SW 1271 (cell line): ENCODE results near the gene PAX5.

Source experiments
- DNase-seq, 2 experiments: peaks; one replicate each; lab custom pipeline; 2025; lab: John Stamatoyannopoulos, UW

The PAX5 gene

DNA sequence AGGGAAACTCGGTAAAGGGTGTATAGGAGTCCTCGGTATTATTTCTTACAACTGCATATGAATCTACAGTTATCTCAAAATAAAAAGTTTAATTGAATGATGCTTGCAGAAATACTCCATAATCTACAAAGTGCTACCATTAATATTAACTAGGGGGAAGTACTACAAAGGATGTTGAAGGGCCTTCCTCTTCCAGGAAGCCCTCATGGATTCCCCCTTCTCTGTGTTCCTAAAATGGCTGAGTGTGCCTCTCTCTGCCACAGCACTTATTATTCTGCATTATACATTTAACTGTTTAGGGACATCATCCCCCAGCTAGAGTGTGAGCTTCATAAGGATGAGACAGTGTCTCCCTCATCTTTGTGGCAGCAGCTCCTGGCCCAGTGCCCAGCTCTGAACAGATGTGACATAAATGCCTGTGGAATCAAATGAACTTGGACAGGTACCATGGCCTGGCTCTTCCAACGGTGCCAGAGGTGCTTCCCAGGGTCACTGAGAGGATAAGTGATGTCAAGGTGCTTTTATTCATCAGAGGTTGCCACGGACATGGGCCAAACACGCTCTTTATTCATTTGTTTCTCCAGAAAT, 99.5 kb downstream of the PAX5 start:
- no peak for DNase-seq

DNA sequence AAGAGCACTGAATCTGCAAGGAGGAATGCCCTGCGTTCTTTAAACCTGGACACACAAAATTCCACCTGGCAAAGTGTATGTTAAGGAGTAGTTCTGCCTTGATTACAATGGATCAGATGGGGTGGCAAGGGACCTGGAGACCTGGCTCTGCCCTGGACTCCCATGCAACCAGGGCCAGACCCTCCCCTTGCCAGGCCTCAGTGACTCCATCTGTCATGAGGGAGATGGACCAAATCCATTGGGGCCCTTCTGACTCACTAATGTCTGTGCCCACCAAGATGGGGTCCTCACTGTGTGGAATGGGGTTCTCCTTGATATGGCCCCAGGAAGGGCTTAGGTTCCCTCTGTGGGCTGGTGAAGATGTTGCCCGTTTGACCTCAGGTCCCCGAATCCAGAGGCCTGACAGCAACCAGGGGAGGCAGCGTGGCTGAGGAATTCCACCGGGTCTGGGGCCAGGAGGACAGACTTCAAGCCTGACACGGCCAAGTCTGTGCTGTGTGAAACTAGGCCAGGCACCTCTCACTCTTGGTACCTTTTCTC, 100.3 kb downstream of the PAX5 start:
- DNase-seq = no peak

DNA sequence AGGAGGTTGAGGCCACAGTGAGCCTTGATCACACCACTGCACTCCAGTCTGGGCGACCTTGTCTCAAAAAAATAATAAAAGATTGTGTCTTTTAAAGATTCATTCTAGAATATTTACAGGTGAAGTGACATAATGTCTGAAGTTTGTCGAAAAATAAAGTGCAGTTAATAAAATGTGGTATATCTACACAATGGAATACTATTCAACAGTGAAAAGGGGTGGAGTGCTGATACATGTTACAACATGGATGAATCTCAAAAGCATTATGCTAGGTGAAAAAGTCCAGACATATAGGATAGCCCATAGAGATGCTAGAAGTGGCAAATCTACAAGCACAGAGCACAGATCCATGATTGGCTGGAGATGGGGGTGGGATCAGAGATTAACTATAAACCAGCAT, 101.9 kb downstream of the PAX5 start:
- DNase-seq = no peak

DNA sequence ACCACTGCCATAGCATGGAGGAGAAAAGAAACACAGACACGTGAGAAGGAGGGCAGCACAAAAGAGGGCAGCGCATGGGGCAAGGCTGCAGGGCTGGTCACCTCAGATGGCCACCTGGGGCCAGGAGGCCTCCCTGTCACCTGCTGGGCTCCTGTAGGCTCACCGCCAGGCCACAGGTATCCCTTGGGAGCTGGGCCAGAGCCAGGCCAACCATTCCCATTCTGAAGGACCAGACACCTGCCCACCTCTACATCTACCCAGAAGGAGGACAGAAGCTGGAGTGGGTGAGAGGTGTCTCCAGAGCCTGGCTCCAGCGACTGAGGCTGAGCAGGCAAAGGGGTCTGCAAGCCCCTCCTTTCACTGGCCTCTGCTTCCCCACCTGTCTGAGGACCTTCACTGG, 103.1 kb downstream of the PAX5 start:
- DNase-seq = no peak

DNA sequence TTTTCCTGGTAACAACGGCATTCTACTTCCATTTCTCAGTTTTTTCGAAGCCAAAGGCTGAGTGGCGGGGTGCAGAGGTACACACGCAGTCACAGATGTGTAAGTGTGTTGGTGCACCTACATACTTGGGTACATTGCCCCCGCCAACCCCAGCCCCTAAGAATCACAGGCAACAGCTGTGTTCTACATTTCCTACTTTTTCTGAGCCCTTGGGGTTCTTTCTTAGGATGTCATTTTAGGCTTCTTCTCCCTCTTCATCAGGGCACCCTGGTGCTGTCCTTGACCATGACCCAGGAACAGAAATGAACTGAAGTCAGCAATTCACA, 104.8 kb downstream of the PAX5 start:
- DNase-seq = no peak

DNA sequence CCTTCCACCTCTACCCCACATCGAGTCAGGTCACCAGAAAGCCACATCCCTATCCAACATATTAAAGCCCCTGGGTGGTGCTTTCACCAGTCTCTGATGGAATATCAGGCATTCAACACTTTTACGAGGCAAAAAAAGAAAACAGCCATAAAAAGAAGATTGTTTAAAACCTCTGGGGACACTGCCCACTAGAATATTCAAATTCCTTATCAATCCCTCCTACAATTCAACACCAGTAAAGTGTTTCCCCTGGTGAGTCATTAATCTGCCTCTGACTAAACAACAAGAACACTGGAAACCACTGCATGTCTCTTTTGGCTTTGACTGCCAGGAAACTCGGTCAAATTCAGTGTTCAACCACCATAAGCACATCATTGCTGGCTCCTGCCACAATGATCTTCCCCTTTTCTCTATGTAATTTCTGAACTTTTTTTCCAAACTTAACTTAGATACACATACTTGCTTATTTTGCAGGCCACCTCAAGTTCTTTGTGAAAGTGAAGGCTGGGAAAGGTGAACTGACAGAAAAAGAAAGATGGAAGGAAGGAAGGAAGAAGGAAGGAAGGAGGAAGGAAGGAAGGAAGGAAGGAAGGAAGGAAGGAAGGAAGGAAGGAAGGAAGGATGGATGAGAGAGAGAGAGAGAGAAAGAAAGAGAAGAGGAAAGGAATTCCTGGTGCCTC, 105.3 kb downstream of the PAX5 start:
- peak in 1 of 2 experiments; percentile 31 for DNase-seq

DNA sequence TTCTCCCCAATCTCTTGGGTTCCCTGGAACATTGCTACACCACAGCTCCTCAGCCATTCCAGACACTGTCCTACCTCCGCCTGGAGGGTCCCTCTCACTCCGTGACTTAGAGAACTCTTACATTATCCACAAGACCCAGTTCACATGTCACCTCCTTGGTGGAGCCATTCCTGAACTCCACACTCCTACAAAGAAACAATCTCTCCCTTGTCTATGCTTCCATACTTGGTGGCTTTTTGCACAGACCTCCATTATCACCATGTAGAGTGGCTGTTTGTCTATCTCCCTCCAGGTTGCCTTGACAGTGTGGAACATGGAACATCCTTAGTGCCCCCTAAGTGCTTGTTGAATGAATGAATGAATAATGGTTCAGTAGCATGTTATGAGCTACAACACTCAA, 105.9 kb downstream of the PAX5 start:
- no peak for DNase-seq

DNA sequence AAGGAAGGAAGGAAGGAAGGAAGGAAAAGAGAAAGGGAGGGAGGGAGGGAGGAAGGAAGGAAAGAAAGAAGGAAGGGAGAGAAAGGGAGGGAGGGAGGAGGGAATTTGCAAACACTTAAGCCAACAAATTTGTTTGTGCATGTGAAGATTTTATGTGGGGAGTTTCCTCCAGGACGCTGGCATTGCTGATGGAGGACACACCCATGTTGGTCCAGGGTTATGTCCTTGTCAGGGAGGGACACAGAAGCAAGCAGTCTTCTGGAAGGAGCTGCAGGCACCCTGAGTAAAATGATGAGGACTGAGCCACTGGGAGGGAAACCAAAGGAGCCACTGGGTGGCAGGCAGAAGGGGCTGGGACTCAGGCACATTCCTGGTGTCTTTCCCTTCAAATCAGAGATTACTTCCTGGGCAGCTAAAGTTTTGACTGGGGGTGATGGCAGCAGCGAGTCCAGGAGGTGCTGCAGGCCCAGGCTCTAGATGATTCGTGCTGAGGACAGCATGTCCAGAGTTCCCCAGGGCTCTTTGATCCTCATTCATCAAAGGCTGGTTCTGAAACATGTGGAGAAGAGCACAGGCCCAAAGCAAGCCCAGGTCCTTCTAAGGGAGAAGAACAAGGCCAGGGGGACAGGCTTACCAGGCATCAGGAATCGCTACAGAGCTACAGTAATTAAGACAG, 109.2 kb downstream of the PAX5 start:
- no peak for DNase-seq

DNA sequence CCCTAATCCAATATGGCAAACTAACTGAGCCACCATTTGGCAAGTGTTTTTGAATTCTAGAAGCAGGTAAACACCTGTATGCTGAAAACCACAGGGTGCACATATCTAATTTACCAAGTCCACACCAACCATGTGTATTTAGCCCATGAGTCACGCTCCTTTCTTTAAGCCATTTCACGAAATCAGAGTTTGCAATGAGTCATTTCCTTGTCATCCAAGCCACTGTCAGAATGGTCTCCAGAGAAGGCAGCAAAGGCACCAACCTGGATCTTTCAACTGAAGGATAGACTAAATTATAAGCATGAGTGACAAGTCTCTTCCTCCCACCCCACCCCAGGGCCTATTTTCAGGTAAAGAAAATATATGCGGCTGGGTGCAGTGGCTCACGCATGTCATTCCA, 110.0 kb downstream of the PAX5 start:
- peak; percentile 71 to 83 for DNase-seq

DNA sequence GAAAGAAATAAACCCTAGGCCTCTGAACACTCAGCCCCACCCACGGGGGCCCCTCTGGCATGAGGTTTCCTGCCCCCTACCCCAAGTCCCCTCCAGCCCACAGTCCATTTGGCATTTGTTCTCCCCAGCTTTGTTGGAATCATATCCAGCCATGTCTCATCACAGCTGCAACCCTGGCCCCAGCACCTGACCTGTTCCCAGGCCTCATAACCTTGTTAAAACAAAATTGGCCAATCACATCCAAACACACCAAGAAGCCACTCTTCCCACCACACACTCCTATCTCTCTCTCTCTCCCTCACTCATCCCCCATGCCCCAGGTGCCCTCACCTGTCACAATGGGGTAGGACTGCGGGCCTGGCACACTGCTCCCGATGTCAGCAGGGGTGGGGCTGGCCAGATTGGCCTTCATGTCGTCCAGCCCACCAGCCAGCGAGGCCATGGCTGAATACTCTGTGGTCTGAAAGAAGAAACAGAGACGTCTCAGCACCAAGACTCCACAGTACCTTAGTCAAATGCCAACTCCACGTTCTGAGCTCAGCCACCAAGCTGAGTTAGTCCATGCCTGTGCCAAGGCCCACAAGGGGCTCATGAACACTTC, 110.9 kb downstream of the PAX5 start:
- DNase-seq = no peak

DNA sequence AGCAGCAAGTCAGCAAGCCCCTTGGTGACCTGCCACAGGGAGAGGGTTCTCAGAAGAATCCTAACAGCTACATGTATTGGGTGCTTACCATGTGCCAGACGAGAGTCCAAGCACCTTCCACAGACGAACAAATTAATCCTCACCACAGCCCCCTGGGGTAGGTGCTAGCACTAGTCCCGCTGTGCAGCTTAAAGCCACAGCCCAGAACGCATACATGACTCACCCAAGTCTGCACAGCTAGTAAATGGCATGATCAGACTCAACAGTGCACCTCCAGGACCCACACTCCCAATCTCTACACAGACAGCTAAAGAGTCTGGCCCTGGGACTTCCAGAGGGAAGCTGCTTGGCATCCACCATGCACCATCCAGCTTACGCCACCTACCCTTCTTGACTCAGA, 111.5 kb downstream of the PAX5 start:
- no peak for DNase-seq

DNA sequence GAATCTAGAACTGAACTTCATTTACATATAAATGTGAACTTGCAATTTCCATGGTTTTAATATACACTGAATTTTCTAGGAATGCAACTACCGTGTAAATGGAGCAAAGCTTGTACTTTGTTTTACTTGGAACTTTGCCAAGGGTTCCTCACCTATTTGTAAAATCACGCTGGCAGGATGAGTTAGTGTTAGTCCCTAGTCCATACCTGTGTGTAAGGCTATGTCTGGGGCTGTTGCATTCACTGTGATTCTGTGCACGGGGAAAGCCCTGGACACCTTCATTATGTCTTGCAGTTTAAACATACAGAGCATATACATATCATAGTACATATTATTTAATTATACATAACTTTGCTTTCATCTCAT, 119.9 kb downstream of the PAX5 start:
- DNase-seq = no peak

DNA sequence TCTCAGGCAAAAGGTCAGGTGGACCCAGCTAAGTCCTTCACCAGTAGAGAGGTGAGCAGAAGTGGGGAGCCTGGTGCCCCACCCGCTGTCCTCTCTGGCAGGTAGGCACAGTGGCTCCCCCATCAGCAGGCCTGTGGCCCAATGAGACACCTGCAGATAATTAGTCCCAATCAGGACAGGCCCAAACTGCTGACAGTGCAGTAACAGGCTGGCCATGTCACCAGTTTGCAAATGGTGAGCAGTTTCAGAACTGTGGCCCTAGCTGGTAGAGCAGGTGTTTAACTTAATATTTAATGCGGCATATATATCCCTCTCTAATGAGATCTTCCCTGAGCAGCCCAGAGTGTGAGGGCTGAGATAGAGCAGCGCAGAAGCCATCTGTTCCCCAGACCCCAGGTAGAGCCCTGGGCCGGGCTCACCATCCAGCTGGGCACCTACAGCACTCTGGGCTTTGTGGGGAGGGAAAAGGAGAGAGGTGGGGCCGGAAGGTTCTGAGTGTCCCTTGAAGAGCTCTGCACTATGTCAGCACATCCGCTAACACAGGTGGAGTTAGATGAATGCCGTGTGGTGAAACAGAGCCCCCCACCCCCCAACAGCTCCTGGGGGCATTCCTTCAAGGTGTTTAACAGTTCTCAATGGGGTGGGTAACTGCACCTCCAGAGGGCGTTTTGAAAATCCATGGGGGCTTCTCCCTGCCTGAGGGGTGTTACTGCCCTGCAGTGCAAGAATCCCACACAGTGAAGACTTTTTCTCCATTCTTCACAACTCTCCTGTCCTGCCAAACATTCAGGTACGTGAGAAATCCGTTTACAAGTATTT, 120.5 kb downstream of the PAX5 start:
- no peak for DNase-seq

DNA sequence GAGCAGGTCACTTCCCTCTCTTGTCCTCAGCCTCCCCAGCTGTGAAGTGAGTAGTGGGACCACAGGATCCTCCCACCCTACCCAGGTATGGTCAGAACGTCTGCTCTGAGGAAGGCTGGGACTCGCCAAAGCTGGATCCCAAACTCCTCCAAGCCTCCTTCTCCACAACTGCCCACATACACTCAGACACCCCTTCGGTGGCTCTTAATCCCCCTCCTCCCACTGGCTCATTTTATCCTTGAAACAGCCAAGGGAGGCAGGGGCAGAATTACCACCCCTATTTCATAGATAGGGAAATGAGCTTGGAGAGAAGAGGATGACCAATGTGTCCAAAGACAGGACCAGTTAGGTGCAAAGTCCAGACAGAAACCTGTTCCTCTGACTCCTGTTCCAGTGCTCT, 121.4 kb downstream of the PAX5 start:
- DNase-seq = no peak

DNA sequence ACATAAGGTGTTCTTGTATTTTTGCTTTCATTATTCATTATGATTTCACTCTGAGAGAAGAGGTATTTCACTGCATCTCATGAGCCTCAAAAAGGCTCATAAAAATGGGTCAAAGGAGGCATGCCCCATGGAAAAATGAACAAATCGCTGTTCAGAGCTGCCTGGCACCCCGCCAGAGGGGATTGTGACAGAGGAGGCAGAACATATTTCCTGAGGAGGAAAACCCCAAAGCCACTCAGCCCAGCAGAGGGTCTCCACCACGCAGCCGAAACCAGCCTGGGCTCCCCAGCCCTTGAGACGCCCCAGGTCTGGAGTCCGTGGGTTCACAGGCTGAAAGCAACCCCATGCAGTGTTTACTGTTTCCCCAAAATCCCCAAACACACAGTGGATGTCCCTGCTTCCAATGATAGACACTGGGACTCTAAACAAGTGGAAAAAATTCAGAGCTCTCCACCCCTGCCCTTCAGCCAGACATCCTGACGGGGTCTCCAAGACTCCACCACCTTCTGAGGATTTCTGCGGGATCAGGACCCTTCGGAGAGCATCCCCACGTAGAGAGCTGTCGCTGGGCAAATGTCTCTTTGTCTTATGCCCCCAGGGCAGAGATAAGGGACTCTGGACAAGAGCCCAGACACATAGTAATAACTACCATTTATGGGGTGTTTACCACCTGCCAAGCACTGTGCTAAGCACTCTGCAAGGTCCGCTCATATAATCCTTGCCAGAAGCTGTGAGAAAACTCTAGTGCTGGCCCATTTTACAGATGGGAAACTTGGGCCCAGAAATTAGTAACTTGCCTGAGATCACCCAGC, 122.3 kb downstream of the PAX5 start:
- no peak for DNase-seq

DNA sequence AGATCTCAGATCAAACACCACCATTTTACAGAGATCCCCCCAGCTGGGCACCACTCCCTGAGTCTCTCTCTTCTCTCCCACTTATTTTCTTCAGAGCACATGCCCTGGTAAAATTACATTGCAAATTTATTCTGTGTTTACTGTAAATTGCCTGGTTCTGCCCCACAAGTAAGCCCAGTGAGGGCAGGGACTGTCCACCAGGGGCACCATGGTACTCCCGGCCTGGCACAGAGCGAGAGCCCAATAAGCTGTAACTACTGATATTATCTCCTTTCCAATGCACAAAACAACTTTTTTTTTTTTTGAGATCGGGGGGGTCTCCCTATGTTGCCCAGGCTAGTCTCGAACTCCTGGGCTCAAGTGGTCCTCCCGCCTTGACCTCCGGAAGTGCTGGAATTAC, 123.0 kb downstream of the PAX5 start:
- no peak for DNase-seq

DNA sequence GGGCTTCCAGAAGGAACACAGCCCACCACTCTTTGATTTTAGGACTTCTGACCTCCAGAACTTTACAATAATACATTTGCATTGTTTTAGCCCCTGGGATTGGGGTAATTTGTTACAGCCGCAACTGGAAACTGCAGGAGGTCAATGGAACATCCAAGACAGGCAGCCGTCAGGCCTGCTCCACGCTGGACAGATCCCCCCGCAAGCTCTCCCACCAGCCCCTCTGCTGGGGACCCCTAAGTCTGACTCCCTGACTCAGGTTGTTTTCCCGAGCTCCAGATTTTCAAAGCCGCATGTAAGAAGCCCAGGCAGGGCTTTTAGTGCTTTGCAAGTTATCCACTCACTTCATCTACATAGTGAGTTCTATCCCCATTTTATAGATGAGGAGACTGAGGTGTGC, 127.6 kb downstream of the PAX5 start:
- no peak for DNase-seq

DNA sequence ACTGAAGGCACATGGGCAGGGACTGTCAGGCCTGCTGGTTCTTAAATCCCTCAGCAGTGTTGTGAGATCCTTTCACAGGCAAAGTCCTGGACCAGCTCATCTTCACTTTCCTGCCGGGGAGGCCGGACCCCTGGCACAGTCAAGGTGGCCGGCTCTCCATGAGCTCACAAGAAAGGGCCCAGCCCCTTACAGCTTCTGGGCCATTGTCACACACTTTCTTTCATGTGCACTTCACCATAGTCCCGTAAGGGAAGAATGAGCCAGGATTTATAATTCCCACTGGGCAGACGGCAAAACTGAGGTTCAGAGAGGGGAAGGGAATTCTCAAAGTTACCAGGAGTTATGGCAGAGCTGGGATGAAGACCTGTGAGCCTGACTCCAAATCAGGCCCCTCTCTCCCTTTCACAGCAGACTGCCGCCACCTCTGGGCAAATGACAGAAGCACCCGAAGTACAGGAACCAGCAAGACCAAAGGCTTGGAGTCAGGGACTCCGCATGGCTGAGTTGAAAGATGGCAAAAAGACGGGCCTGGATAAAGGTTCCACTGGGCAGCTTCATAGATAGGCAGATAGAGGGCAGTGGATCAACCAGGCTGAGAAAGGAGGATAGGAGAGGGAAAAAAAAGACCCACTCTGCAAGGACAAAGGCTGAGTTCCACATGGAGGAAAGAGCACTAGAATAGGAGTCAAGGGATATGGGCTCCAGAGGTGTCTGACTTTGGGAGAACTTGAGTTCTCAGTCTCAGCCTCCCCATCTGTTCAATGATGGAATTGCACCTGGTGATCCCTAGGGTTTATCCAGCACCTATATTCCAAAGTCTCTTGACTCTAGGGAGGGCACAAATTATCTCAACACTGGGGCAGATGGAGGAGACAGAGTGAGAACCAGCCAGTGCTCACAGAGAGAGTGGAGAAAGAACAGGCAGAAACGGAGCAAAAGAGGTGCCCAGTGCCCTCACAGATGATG, 128.7 kb downstream of the PAX5 start:
- no peak for DNase-seq

DNA sequence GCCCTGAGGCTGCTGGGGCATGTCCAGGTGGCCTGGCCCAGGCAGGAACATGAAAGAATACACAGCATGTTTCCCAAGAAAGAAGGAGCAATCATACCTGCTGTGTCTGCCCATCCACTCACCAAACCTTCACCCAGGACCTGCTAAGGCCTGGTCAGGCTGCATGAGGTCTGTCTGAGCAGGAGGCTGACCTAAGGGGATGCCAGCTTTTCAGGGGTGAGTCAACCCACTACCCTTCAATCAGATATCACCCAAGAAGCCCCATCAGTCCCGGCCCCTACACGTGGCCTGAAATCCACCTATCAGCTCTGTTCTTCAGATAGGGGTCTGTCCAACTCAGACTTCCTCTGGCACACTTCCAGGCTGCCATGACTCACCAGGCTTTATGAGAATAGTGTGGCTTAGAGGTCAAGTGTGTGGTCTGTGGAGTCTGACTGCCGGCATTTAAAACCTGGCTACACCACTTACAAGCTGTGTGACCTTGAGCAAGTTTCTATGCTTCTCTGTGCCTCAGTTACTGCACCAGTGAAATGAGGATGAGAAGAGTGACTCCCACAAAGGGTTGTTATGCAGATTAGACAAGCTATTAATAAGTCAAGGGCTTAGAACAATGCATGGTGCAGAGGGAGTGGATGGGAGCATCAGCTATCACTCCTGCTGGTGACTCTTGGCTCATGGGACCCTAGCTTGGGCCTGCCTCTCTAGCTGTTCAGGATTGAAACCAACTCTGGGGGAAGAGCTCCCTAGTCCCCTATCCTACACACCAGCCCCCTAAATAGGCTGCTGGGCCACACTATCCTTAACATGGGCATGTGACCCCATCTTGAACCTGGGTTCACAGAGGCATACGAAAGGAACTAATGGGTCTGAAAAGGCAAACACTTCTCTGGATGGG, 130.3 kb downstream of the PAX5 start:
- no peak for DNase-seq
